Fibroblast of mammary gland (primary cell): ENCODE results near the gene PKP4.

Experiments used
- DNase-seq: peaks from one replicate; pipeline ENCODE4 v3.0.0-alpha.2; 2010; ENCODE audit warnings: low read depth
- H3K4me3 ChIP-seq: 2 replicates; pipeline ENCODE4 v1.5.1; 2011; ENCODE audit warnings: low read depth, mild to moderate bottlenecking, low read length, moderate library complexity; ENCODE audit not compliant: control insufficient read depth
- TF ChIP-seq, protein P1 (sequence below): conservative IDR thresholded peaks from 2 replicates; pipeline ENCODE4 v1.5.1; 2011; ENCODE audit warnings: low read depth, low read length, inconsistent platforms; ENCODE audit not compliant: control insufficient read depth, insufficient read depth

Gene PKP4

DNA sequence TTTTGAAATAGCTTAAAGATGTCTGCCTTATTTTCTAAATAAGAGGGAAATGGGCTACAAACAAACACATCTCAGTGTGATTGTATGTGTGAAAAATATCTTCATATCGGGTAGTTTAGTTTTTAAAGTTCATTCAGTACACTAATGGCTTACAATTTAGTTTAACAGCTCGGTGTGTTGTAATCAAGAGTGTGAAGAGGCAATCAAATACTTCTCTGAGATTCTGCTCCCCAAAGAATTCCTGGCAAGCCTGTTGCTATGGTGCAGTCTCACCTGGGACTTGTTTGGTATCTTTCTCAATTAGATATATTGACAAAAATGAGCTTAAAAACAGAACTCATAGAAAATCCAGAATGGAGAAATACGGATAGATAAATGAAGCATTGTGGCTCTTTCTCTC, 99.4 kb downstream of the PKP4 start:
- TF ChIP-seq, protein P1, sequence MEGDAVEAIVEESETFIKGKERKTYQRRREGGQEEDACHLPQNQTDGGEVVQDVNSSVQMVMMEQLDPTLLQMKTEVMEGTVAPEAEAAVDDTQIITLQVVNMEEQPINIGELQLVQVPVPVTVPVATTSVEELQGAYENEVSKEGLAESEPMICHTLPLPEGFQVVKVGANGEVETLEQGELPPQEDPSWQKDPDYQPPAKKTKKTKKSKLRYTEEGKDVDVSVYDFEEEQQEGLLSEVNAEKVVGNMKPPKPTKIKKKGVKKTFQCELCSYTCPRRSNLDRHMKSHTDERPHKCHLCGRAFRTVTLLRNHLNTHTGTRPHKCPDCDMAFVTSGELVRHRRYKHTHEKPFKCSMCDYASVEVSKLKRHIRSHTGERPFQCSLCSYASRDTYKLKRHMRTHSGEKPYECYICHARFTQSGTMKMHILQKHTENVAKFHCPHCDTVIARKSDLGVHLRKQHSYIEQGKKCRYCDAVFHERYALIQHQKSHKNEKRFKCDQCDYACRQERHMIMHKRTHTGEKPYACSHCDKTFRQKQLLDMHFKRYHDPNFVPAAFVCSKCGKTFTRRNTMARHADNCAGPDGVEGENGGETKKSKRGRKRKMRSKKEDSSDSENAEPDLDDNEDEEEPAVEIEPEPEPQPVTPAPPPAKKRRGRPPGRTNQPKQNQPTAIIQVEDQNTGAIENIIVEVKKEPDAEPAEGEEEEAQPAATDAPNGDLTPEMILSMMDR, result no peak
- DNase-seq, result no peak
- H3K4me3 ChIP-seq, result no peak overlapping the region

DNA sequence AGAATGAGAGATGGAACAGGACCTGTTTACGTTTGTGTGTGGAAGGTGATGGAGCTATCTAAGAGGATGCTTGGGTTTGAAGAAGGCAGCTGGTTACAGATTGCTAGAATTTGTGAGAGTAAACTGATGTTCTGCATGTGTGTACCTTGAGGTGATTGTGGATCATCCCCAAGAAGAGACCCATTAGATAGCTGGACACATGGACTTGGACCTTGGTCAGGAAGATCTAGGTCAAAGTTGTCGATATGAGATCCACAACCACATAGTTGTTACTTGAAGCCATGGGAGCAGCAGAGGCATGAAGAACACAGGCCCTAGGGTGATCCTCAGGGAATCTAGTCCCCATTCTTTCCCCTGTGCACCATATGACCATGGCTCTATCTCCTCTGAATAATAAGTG, 101.0 kb downstream of the PKP4 start:
- TF ChIP-seq, protein P1, result no peak
- no peak for DNase-seq
- no peak overlapping the region for H3K4me3 ChIP-seq

DNA sequence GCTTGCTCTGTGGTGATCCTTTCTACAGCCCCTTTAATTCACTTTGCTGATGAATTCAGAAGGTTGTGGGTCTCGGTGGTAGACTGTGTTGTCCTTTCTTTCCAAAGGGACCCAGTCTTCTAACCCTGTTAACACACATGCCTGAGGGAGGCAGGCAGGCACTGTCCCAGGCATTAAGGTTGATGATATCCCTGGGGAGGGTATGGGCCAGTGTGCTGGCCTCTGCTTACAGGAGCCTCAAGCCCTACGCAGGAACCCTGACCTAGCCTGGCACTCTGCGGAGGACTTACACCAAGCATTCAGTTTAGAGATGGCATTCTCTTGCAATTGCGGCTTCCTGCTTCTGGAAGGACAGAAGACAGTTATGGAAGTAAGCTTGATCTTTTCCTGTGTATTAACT, 102.5 kb downstream of the PKP4 start:
- TF ChIP-seq, protein P1, result no peak
- no peak for DNase-seq
- H3K4me3 ChIP-seq, result no peak overlapping the region

DNA sequence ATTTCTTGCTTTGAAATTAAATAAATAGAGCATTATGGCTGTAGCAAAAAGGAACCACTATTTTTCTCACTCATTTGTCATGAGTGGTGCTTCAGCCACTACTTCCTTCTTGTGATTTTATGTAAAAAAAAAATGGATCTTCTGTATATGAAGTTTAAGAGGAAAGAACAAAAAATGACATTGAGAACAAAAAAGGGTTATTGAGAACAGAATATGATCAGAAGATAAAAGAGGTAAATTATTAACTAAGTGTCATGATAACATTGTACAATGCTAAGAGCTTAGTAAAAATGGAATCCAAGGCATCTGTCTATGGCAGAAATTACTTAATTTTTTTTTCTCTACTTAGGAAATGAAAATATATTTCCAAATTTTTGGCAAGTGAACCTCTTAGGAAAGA, 103.5 kb downstream of the PKP4 start:
- TF ChIP-seq, protein P1, result no peak
- H3K4me3 ChIP-seq, result no peak overlapping the region
- DNase-seq, result no peak

DNA sequence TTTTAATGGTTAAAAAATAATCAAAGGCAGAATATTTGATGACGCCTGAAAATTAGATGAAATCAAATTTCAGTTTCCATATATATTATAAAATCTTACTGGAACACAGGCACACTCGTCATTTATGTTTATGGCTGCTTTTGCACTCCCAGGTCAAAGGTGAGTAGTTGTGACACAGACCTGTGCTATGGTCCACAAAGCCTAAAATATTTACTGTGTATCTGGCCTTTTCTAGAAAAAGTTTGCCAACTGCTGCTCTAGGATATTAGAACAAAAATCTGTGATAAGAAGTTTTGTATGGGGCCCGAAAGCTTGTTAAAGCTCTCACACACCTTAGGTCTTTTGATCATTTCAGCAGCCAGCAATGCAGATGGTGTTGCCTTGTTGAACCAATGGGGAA, 104.3 kb downstream of the PKP4 start:
- H3K4me3 ChIP-seq, result no peak overlapping the region
- TF ChIP-seq, protein P1, result no peak

DNA sequence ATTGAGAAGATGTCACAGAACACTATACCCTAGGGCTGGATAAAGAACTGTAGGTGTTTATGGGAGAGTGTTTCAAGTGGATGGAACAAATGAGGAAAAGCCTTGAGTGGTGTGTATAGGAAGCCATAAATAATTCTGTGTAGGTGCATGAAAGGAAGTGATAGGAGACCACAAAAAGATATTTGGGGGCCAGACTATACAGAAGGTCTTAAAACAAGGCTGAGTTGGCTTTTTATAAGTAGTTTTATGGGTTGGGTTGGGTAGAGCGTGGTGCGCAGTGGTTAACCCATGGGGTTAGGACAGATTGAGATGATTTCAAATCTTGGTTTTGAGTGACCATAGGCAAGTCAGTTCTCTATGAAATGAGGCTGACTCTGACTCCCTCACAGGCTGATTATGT, 110.5 kb downstream of the PKP4 start:
- H3K4me3 ChIP-seq, result no peak overlapping the region
- TF ChIP-seq, protein P1, result no peak
- DNase-seq, result no peak

More for the DNA sequence above, 104.3 kb downstream of the PKP4 start:
- no peak for DNase-seq

DNA sequence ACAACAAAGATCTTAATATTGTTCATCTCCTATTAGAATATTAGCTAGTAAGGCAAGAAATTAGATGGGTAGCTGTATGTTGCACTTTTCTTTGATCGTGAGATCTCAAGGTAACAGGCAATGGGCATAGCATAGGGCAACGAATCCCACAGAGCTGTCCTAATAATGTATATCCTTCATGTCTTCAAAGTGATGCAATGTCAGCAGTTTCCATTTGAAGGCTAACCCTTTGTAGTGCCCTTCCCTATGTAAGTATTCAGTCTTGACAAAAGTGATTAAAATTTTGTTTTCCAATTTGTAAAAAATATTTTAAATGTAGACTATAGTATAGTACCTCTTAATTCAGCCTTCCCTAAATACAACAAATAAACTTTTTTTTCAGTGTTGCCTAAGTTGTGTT, 112.5 kb downstream of the PKP4 start:
- no peak overlapping the region for H3K4me3 ChIP-seq
- DNase-seq, result no peak
- TF ChIP-seq, protein P1, result no peak
